Rectal smooth muscle tissue (tissue), 1 donor: Measurements from ENCODE around the gene UTS2B.

Experiments
- H3K27ac ChIP-seq: one replicate; pipeline ENCODE4 v1.7.0; 2013; ENCODE audit warnings: low read depth, low read length, inconsistent platforms
- H3K27me3 ChIP-seq: one replicate; pipeline ENCODE4 v1.7.0; 2013; ENCODE audit warnings: low read length; ENCODE audit not compliant: control insufficient read depth, insufficient read depth
- H3K36me3 ChIP-seq: one replicate; pipeline ENCODE4 v1.7.0; 2013; ENCODE audit warnings: low read length; ENCODE audit not compliant: control insufficient read depth, insufficient read depth
- H3K4me1 ChIP-seq: one replicate; pipeline ENCODE4 v1.7.0; 2013; ENCODE audit warnings: low read length; ENCODE audit not compliant: control insufficient read depth, insufficient read depth
- H3K4me3 ChIP-seq: one replicate; pipeline ENCODE4 v1.7.0; 2013; ENCODE audit warnings: low read length
- H3K9ac ChIP-seq: one replicate; pipeline ENCODE4 v1.7.0; 2013; ENCODE audit warnings: low read length

The UTS2B gene

DNA sequence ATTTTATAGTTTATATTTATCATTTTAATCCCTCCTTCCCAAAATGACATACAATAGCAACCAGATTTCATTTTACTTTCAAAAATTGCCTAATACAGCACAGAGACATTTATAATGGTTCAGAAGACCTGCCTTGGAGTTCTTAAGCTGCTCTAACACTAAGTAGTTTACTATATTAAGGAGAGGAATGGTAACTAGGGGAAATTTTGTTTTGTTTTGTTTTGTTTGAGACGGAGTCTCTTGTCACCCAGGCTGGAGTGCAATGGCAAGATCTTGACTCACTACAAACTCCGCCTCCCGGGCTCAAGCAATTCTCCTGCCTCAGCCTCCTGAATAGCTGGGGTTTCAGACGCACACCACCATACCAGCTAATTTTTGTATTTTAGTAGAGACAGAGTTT lies 23.9 kb downstream of the UTS2B start:
- no peak overlapping the region for H3K27ac ChIP-seq
- H3K27me3 ChIP-seq, result no peaks in the 10 kb centered on the region
- H3K4me3 ChIP-seq, result no peak overlapping the region
- H3K9ac ChIP-seq, result no peak overlapping the region
- H3K36me3 ChIP-seq, result no peaks in the 10 kb centered on the region
- H3K4me1 ChIP-seq, result no peaks in the 10 kb centered on the region

DNA sequence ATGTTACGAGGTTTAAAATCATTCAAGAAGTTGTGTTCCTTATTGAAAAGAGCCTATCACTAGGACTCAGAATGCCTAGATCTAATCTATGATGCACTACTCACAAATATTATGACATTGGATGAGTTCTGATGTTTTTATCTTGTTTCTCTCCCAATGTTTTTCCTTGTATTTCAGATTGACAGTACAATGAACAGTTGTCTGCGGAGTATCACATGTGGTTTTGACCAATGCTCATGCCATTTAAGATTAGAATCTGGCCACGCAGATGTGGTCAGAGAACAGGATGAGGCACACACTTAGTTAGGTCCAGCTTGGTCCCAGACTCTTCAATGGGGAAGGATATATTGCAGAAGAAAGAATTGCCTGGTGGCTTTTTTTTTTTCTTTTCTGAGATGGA lies 26.7 kb downstream of the UTS2B start:
- Histone ChIP-seq H3K27ac (no peak overlapping the region), H3K4me3 (no peak overlapping the region), H3K4me1 (no peaks in the 10 kb centered on the region), H3K27me3 (no peaks in the 10 kb centered on the region), H3K9ac (no peak overlapping the region), H3K36me3 (no peaks in the 10 kb centered on the region)

DNA sequence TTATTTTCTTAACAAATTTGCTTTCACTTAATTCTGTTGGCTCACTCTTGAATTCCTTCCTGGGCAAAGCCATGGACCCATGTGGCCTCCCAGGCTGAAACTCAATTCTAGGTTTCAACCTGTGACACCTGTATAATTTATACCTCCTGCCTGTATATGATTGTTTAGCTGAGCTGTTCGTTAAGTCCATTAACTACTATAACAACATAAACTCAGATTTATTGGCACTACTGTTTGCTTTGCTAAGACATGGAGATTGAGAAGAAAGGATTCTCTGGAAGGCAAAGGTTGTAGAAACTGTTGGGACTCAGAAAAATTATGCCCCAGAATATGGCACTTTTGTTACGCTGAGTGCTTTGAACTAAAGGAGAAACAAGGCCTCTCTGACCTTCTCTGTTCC lies 27.9 kb downstream of the UTS2B start:
- Histone ChIP-seq H3K9ac (no peak overlapping the region), H3K4me3 (no peak overlapping the region), H3K4me1 (no peaks in the 10 kb centered on the region), H3K36me3 (no peaks in the 10 kb centered on the region), H3K27ac (no peak overlapping the region), H3K27me3 (no peaks in the 10 kb centered on the region)

DNA sequence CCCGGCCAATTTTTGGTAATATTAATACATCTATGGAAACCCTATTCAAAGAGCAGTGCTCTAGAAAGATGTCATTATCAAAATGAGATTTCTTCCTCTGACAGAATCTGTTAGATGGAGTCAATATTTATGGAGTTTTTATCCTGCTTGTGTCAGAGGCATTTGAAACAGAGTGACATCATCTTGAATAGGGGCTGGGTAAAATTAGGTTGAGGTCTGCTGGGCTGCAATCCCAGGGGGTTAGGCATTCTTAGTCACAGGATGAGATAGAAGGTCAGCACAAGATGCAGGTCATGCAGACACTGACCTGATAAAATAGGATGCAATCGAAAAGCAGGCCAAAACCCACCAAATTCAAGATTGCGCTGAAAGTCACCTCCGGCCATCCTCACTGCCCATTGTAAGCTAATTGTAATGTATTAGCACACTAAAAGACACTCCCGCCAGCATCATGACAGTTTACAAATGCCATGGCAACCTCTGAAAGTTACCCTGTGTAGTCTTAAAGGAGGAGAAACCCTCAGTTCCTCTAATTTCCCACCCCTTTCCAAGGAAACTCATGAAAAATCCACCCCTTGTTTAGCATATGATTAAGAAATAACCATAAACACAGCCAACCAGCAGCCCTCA lies 28.4 kb downstream of the UTS2B start:
- no peak overlapping the region for H3K4me3 ChIP-seq
- no peaks in the 10 kb centered on the region for H3K4me1 ChIP-seq
- no peaks in the 10 kb centered on the region for H3K36me3 ChIP-seq
- H3K27ac ChIP-seq, result no peak overlapping the region
- H3K27me3 ChIP-seq, result no peaks in the 10 kb centered on the region
- H3K9ac ChIP-seq, result no peak overlapping the region

DNA sequence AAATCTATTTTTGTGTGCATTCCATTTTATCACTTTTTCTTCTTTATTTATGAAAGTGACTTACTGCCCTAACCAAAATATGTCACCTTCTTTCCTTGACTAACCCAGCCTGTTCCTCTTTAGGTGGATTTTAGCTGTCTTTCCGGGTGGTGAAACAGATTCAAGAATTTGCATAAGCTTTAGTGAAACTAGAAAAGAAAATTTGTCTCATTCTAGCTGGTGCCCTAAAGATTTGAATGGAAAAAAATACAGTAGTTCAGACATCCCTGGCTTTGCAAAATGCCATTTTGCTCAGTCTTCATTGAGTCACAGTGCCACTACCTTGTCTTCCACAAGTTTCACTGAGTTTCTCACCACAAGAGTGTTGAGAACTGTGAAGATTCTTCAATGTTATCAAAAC lies 29.3 kb downstream of the UTS2B start:
- no peak overlapping the region for H3K4me3 ChIP-seq
- H3K9ac ChIP-seq, result no peak overlapping the region
- H3K36me3 ChIP-seq, result no peaks in the 10 kb centered on the region
- no peaks in the 10 kb centered on the region for H3K4me1 ChIP-seq
- no peaks in the 10 kb centered on the region for H3K27me3 ChIP-seq
- H3K27ac ChIP-seq, result no peak overlapping the region

DNA sequence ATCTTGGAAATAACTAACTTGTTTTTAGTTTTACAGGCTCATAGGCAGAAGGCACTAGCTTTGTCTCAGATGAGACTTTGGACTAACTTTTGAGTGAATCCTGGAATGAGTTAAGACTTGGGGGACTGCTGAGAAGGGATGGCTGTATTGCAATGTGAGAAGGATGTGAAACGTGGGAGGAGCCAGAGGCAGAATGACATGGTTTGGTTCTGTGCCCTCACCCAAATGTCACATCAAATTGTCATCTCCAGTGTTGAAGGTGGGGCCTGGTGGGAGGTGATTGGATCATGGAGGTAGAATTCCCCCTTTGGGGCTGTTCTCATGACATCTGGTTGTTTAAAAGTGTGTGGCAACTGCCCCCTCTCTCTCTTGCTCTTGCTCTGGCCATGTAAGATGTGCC lies 29.9 kb downstream of the UTS2B start:
- Histone ChIP-seq H3K4me1 (no peaks in the 10 kb centered on the region), H3K36me3 (no peaks in the 10 kb centered on the region)

DNA sequence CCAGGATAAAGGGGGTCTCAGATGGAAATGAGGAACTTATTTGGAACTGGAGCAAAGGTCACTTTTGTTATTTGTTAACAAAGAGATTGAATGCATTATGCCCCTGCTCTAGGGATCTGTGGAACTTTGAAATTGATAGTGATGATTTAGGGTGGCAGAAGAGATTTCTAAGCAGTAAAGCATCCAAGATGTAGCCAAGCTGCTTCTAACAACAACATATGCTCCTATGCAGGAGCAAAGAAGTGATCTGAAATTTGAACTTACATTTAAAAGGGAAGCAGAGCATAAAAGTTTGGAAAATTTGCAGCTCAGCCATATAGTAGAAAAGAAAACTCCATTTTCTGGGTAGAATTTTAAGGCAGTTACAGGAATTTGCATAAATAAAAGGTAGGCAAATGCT lies 31.5 kb downstream of the UTS2B start:
- no peaks in the 10 kb centered on the region for H3K4me1 ChIP-seq
- H3K27me3 ChIP-seq, result no peaks in the 10 kb centered on the region
- H3K27ac ChIP-seq, result no peak overlapping the region
- no peak overlapping the region for H3K4me3 ChIP-seq
- H3K36me3 ChIP-seq, result no peaks in the 10 kb centered on the region
- no peak overlapping the region for H3K9ac ChIP-seq

More for the DNA sequence above, 29.9 kb downstream of the UTS2B start:
- H3K4me3 ChIP-seq, result no peak overlapping the region
- no peaks in the 10 kb centered on the region for H3K27me3 ChIP-seq
- H3K27ac ChIP-seq, result no peak overlapping the region
- no peak overlapping the region for H3K9ac ChIP-seq

DNA sequence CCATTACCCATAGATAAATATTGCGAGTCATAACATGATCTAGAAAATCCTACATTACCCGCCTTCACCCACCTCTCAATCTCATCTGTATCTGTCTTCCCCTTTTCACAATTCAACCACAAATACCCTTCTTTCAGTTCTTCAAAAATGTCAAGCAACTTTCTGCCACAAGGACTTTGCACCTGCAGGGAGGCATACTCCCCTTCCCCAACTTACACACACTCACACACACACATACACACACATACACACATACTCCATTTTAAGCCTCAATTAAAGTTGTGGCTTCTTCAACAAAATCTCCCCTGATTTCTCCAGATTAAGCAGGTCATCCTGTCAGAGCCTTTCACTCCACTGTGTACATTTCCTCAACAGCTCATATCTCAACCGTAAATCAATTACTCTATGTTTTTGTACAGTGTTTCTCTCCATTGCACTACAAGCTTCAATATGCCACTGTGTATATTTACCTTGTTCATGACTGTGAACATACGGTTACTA lies 34.2 kb downstream of the UTS2B start:
- Histone ChIP-seq H3K27ac (no peak overlapping the region), H3K4me1 (no peaks in the 10 kb centered on the region)

DNA sequence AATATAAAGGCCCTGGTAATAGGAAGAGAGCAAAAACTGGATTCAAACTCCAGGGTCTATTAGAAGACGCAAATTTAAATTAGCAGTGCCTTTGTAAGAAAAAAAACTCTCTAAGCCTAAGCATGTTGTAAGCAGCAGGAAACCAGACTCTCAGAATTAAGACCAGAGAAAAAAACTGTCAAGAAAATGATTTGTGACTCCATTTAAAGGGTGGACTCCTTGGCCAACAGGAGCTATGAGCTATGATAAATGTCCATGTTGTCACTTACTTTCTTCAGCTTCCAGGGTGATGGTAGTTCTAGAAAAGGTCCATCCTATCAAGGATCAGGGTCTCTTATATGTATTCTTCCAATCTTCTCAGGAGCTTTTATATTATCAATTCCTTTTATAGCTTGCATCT lies 36.0 kb downstream of the UTS2B start:
- Histone ChIP-seq H3K9ac (no peak overlapping the region), H3K27ac (no peak overlapping the region), H3K27me3 (no peaks in the 10 kb centered on the region), H3K4me3 (no peak overlapping the region), H3K36me3 (no peaks in the 10 kb centered on the region), H3K4me1 (no peaks in the 10 kb centered on the region)

More for the DNA sequence above, 34.2 kb downstream of the UTS2B start:
- H3K9ac ChIP-seq, result no peak overlapping the region
- H3K27me3 ChIP-seq, result no peaks in the 10 kb centered on the region
- H3K36me3 ChIP-seq, result no peaks in the 10 kb centered on the region
- no peak overlapping the region for H3K4me3 ChIP-seq

DNA sequence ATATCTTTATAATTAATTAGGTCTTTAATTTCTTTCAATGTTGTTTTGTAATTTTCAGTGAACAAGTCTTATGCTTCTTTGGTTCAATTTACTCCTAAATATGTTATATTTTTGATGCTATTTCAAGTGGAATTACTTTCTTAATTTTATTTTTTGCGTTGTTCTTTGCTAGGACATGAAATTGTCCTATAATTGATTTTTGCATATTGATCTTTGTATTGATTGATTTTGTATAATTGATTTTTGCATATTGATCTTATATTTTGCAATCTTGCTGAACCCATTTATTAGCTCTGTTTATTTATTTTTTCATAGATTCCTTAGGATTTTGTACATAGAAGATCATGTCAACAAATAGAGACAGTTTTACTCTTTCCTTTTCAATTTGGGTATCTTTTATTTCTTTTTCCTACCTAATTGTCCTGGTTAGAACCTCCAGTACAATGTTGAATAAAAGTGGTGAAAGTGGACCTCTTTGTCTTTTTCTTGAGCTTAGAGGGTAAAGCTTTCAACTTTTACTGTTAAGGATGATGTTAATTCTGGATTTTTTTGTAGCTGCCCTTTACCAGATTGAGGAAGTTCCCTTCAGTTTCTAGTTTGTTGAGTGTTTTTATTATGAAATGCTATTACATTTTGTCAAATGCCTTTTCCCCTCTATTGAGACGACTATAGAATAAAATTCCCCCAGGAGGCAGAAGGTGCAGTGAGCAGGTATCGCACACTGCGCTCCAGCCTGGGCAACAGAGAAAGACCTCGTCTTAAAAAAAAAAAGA lies 37.9 kb downstream of the UTS2B start:
- Histone ChIP-seq H3K4me3 (no peak overlapping the region), H3K4me1 (no peaks in the 10 kb centered on the region), H3K36me3 (no peaks in the 10 kb centered on the region), H3K27ac (no peak overlapping the region), H3K9ac (no peak overlapping the region), H3K27me3 (no peaks in the 10 kb centered on the region)

DNA sequence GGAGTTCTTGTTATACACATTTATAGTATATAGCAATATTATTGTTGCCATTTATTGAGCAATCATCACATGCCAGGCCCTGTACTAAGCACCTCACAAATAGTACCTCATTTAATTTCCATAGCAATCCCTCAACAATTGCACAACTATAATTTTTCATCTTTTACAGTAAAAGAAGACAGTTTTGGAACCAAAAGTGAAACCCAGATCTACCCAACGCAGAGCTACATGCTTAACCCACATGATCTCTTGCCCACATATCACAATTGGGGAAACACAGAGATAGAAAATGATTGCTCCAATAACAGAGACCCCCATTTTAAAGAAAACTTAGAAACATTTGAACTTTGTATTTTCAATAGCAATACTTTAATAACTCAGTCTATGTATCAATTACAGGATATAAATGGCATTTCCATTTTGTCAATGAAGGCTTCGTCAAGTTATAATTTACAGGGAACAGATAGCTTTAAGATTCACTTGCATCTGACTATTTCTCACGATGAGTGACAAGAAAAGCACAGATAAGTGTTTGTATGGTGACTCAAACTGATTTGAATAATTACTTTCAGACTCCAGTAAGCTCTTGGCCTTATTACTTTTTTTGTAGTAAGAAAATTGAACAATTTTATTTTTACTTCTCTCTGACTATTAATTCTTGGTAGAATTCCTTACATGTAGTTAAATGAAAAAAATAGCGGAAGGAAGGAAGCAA lies 39.9 kb downstream of the UTS2B start:
- no peak overlapping the region for H3K27ac ChIP-seq
- H3K4me3 ChIP-seq, result no peak overlapping the region
- H3K27me3 ChIP-seq, result no peaks in the 10 kb centered on the region

DNA sequence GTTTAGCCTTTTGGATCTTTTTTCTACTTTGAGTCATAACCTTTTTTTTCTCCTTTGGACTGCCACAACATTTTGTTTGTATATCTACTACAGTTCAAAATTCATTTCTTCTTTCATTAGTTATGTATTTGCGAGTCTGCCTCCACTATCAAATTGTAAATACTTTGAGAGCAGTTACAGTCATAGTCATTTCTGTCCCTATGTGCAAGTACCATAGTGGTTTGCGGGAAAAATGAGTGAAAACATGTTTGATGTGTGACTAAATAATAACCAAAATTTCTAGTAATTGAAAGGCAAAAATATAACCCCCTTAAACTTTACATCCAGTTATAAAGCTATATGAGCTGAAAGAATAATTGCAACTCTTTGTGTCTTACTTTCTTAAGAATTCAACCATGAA lies 46.9 kb downstream of the UTS2B start:
- Histone ChIP-seq H3K9ac (no peak overlapping the region), H3K27me3 (no peaks in the 10 kb centered on the region), H3K36me3 (no peaks in the 10 kb centered on the region), H3K4me3 (no peak overlapping the region), H3K4me1 (no peaks in the 10 kb centered on the region), H3K27ac (no peak overlapping the region)

More for the DNA sequence above, 39.9 kb downstream of the UTS2B start:
- H3K36me3 ChIP-seq, result no peaks in the 10 kb centered on the region
- no peak overlapping the region for H3K9ac ChIP-seq
- H3K4me1 ChIP-seq, result no peaks in the 10 kb centered on the region
